Kidney (tissue), 14 donors: Measurements from ENCODE around the gene RABGAP1. TPM values are rescaled to one million over a fixed set of nuclear protein-coding genes. Genes with fewer than 3 reads are reported as not detected.

ENCODE experiments used
- DNase-seq, 5 donors: peaks; one replicate each; pipeline ENCODE4 v3.0.0-alpha.2; 2013 to 2020
- FAIRE-seq: peaks from 2 replicates; lab custom pipeline; 2012; peaks lifted over from hg19 to GRCh38; lab: Jason Lieb, UNC
- H3K27ac ChIP-seq, 2 donors: one replicate each; pipeline ENCODE4 v1.7.0; 2013; ENCODE audit warnings: low read depth in 2 of 2, low read length in 2 of 2, inconsistent platforms in 1 of 2
- H3K27me3 ChIP-seq: one replicate; pipeline ENCODE4 v1.7.1; 2013; ENCODE audit warnings: low read length, inconsistent platforms; ENCODE audit not compliant: control insufficient read depth, insufficient read depth
- H3K36me3 ChIP-seq, 3 donors: one replicate each; pipeline versions ENCODE4 v1.7.0 to v1.7.1; 2013; ENCODE audit warnings: low read length in 3 of 3, control low read depth in 1 of 3, inconsistent platforms in 1 of 3; ENCODE audit not compliant: insufficient read depth in 3 of 3, control insufficient read depth in 2 of 3
- H3K4me1 ChIP-seq, 3 donors: one replicate each; pipeline versions ENCODE4 v1.7.0 to v1.7.1; 2013; ENCODE audit warnings: low read length in 3 of 3, inconsistent platforms in 1 of 3, low read depth in 1 of 3; ENCODE audit not compliant: control insufficient read depth in 2 of 3, insufficient read depth in 2 of 3
- H3K4me3 ChIP-seq, 3 donors: one replicate each; pipeline versions ENCODE4 v1.7.0 to v1.8.1; 2013; ENCODE audit warnings: low read length in 3 of 3, control low read depth in 1 of 3, inconsistent platforms in 1 of 3
- H3K9ac ChIP-seq, 3 donors: one replicate each; pipeline versions ENCODE4 v1.7.0 to v1.7.1; 2013; ENCODE audit warnings: low read length in 3 of 3, control low read depth in 1 of 3, inconsistent platforms in 1 of 3
- H3K9me3 ChIP-seq, 3 donors: one replicate each; pipeline versions ENCODE4 v1.7.0 to v1.7.1; 2013; ENCODE audit warnings: low read length in 3 of 3, control low read depth in 1 of 3, inconsistent platforms in 1 of 3; ENCODE audit not compliant: control insufficient read depth in 2 of 3, insufficient read depth in 1 of 3
- CTCF ChIP-seq: IDR thresholded peaks from 3 replicates; pipeline ENCODE4 v1.5.1; 2012; ENCODE audit warnings: mild to moderate bottlenecking, moderate library complexity, borderline replicate concordance; ENCODE audit not compliant: insufficient read depth; ENCODE audit errors: extremely low read depth
- intact Hi-C: fragments of 100-400 bp; cut with DNase I; formaldehyde crosslinking; loops from one replicate; pipeline ENCODE4 v1.11.1; 2022
- polyA plus RNA-seq: library from polyadenylated mRNA; stranded (reverse); fragments of 350-450 nt; fragmentation: Illumina TruSeq; extraction: RNeasy Lipid Tissue Mini Kit (QIAGEN cat#74804); gene quantifications from one replicate; pipeline ENCODE4 v1.2.3, GENCODE V29; 2014; ENCODE audit warnings: low read depth, low replicate concordance; ENCODE audit not compliant: insufficient read depth
- total RNA-seq: library from RNA; stranded (reverse); fragmentation: NEBNext Ultra II Directional; extraction: Animal tissue kit (Norgen Biotek cat#: 25700); gene quantifications from one replicate; pipeline ENCODE4 v1.2.1, GENCODE V29; 2021
- donor health status: control.
- donor health status: control.
- donor health status: control.
- donor health status: control.
- donor health status: control.
- donor health status: DM: yes; HTN: yes; CAD: no.
- donor health status: Normal renal cell carcinoma (clear cell type).

The RABGAP1 gene
- total and polyA plus RNA-seq, 2 donors from 2014 or later: 13.7 to 61.1 TPM

- DNase-seq: no peak
- intact Hi-C loops: no loop called here
- peaks cover 0 to 3% (median 0%) of the 10 kb centered on the region in 3 donors for H3K36me3 ChIP-seq
- H3K9me3 ChIP-seq: no peaks in the 10 kb centered on the region
- H3K4me1 ChIP-seq: peaks cover 0 to 22% (median 9%) of the 10 kb centered on the region in 3 donors
- H3K27me3 ChIP-seq: no peaks in the 10 kb centered on the region
- TF ChIP-seq CTCF: no peak
- no peak overlapping the region for H3K4me3 ChIP-seq
- no peak for FAIRE-seq
- no peak overlapping the region for H3K9ac ChIP-seq
- H3K27ac ChIP-seq: no peak overlapping the region
Measured at GRCh38 chr9:123115146-123115913, 174.5 kb downstream of the RABGAP1 start.

- intact Hi-C loops: no loop called here
- no peak overlapping the region for H3K27ac ChIP-seq
- FAIRE-seq (no peak), DNase-seq (no peak)
- peaks cover 0 to 3% (median 0%) of the 10 kb centered on the region in 3 donors for H3K36me3 ChIP-seq
- peaks cover 0 to 23% (median 9%) of the 10 kb centered on the region in 3 donors for H3K4me1 ChIP-seq
- no peaks in the 10 kb centered on the region for H3K27me3 ChIP-seq
- H3K4me3 ChIP-seq: no peak overlapping the region
- no peak overlapping the region for H3K9ac ChIP-seq
- H3K9me3 ChIP-seq: no peaks in the 10 kb centered on the region
- no peak for TF ChIP-seq CTCF
Measured at GRCh38 chr9:123116036-123116435, 175.2 kb downstream of the RABGAP1 start.

GRCh38 chr9:123119566-123119965 is 178.7 kb downstream of the RABGAP1 start:
- H3K4me1 ChIP-seq: peaks cover 0 to 26% (median 9%) of the 10 kb centered on the region in 3 donors
- no peaks in the 10 kb centered on the region for H3K9me3 ChIP-seq
- DNase-seq (no peak), FAIRE-seq (no peak)
- intact Hi-C loops: no loop called here
- peaks cover 0 to 3% (median 0%) of the 10 kb centered on the region in 3 donors for H3K36me3 ChIP-seq
- TF ChIP-seq CTCF: no peak
- H3K27me3 ChIP-seq: no peaks in the 10 kb centered on the region
- peak overlapping the region in 1 of 2 donors; percentile 45 for H3K27ac ChIP-seq
- H3K4me3 ChIP-seq: no peak overlapping the region
- H3K9ac ChIP-seq: no peak overlapping the region
